Upper lobe of left lung (tissue), 6 donors: ENCODE data around the gene ANAPC13. TPM values are rescaled to one million over a fixed set of nuclear protein-coding genes. Genes with fewer than 3 reads are reported as not detected.

Source experiments
- ATAC-seq, 2 donors: fragments of 200-7000 bp; cut with Tn5 transposase; one replicate each; pipeline ENCODE4 v1.9.1; 2022; ENCODE audit warnings: mild to moderate bottlenecking in 2 of 2, moderate library complexity in 2 of 2; ENCODE audit not compliant: low FRiP score in 2 of 2
- DNase-seq, 2 donors: peaks; one replicate each; pipeline ENCODE4 v3.0.0-alpha.2; 2019 to 2020
- H3K27ac ChIP-seq, 4 donors: fragments of 200-600 bp; sonication (generic); one replicate each; pipeline ENCODE4 v1.5.1; 2016 to 2019
- H3K27me3 ChIP-seq, 4 donors: fragments of 200-600 bp; sonication (generic); one replicate each; pipeline ENCODE4 v1.5.1; 2017 to 2019
- H3K36me3 ChIP-seq, 4 donors: fragments of 200-600 bp; sonication (generic); one replicate each; pipeline ENCODE4 v1.5.1; 2016 to 2019
- H3K4me1 ChIP-seq, 4 donors: fragments of 200-600 bp; sonication (generic); one replicate each; pipeline ENCODE4 v1.5.1; 2018 to 2019
- H3K4me3 ChIP-seq, 4 donors: fragments of 200-600 bp; sonication (generic); one replicate each; pipeline ENCODE4 v1.5.1; 2017 to 2019; ENCODE audit warnings: mild to moderate bottlenecking in 2 of 4, moderate library complexity in 1 of 4
- H3K9me3 ChIP-seq, 4 donors: fragments of 200-600 bp; sonication (generic); one replicate each; pipeline ENCODE4 v1.5.1; 2018 to 2019
- CTCF ChIP-seq, 6 experiments: fragments of 450-650 bp in 4 of 6; fragments of 200-600 bp in 2 of 6; sonication (generic) in 2 of 6; IDR thresholded peaks; one replicate each; pipeline ENCODE4 v1.5.1; 2016 to 2019; ENCODE audit warnings: antibody characterized with exemption in 6 of 6
- EP300 ChIP-seq, 4 donors: sonication (generic); formaldehyde crosslinking; IDR thresholded peaks; one replicate each; pipeline ENCODE4 v1.5.1; 2017; ENCODE audit warnings: antibody characterized with exemption in 4 of 4, control low read depth in 2 of 4
- POLR2A ChIP-seq, 4 donors: fragments of 450-650 bp; IDR thresholded peaks; one replicate each; pipeline ENCODE4 v1.5.1; 2016 to 2017; ENCODE audit warnings: antibody characterized with exemption in 4 of 4, mild to moderate bottlenecking in 2 of 4
- POLR2AphosphoS5 ChIP-seq, 2 donors: sonication (generic); formaldehyde crosslinking; IDR thresholded peaks; one replicate each; pipeline ENCODE4 v1.5.1; 2017; ENCODE audit warnings: antibody characterized with exemption in 2 of 2
- WGBS, 2 donors: methylation state at CpG; one replicate each; pipeline ENCODE4 v1.1.5; 2017 to 2018; 5-methylcytosine and 5-hydroxymethylcytosine counted together
- total RNA-seq, 6 donors: library from RNA; depleted of rRNA in 4 of 6; stranded (reverse); fragments of >200 nt in 4 of 6; gene quantifications; one replicate each; pipeline versions ENCODE4 v1.1.0 to v1.2.1, GENCODE V29; 2016 to 2021
- donor health status: DM: no; HTN: no; CAD: no; lungs with moderate emphysema.
- donor health status: DM: no; HTN: yes; CAD: no; lungs with severe emphysema.

The ANAPC13 gene
- total RNA-seq, 6 donors from 2014 or later: 37.3 to 59.4 (median 50.3) TPM

GRCh38 chr3:134496471-134497071, 10.8 kb upstream of the ANAPC13 start:
- no peak for ATAC-seq
- no peaks in the 10 kb centered on the region for H3K9me3 ChIP-seq
- no peaks in the 10 kb centered on the region for H3K27me3 ChIP-seq
- H3K4me1 ChIP-seq: peaks cover 0 to 4% (median 0%) of the 10 kb centered on the region in 4 donors
- peaks cover 0 to 9% (median 0%) of the 10 kb centered on the region in 4 donors for H3K36me3 ChIP-seq
- TF ChIP-seq EP300 (IDR thresholded peaks at IDR 0.05): no peak
- TF ChIP-seq POLR2A (IDR thresholded peaks at IDR 0.05): no peak
- no peak for TF ChIP-seq CTCF (IDR thresholded peaks at IDR 0.05)
- DNase-seq: no peak
- H3K27ac ChIP-seq: no peak overlapping the region
- 62 to 74% methylated on average over 3 of the region's 3 CpGs for WGBS, 2 donors
- no peak overlapping the region for H3K4me3 ChIP-seq

DNA sequence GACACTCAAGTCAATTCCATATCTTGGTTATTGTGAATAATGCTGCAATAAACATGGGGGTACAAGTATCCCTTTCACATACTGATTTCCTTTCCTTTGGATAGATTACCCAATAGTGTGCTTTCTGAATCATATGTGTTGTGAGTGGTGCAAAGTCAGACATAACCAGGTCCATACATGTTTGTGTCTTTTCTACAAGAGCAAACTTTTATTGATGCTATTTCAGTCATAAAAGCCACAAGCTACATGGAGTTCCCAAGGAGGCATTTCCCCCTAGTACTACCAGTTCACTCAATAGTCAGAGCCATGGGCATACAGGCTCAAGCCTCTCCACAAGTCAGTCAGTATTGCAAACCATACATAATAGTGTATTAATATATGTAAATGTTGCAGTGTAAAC, 10.2 kb upstream of the ANAPC13 start:
- Histone ChIP-seq H3K4me1 (peaks cover 0 to 4% (median 0%) of the 10 kb centered on the region in 4 donors), H3K27ac (no peak overlapping the region), H3K27me3 (no peaks in the 10 kb centered on the region), H3K4me3 (no peak overlapping the region), H3K36me3 (peaks cover 0 to 9% (median 0%) of the 10 kb centered on the region in 4 donors), H3K9me3 (no peaks in the 10 kb centered on the region)
- TF ChIP-seq EP300 (IDR thresholded peaks at IDR 0.05) (no peak), POLR2A (IDR thresholded peaks at IDR 0.05) (no peak), CTCF (IDR thresholded peaks at IDR 0.05) (no peak), POLR2AphosphoS5 (IDR thresholded peaks at IDR 0.05) (no peak)
- ATAC-seq (no peak), DNase-seq (no peak)

- Histone ChIP-seq H3K27me3 (no peaks in the 10 kb centered on the region), H3K4me1 (peaks cover 0 to 4% (median 0%) of the 10 kb centered on the region in 4 donors), H3K36me3 (peaks cover 0 to 9% (median 0%) of the 10 kb centered on the region in 4 donors), H3K9me3 (no peaks in the 10 kb centered on the region), H3K4me3 (no peak overlapping the region), H3K27ac (no peak overlapping the region)
- ATAC-seq (no peak), DNase-seq (no peak)
- no peak for TF ChIP-seq CTCF (IDR thresholded peaks at IDR 0.05)
- TF ChIP-seq EP300 (IDR thresholded peaks at IDR 0.05): no peak
- no peak for TF ChIP-seq POLR2A (IDR thresholded peaks at IDR 0.05)
- WGBS, 2 donors: 75 to 77% methylated on average over 5 of the region's 5 CpGs
Observed at GRCh38 chr3:134494495-134494894, 8.7 kb upstream of the ANAPC13 start.

DNA sequence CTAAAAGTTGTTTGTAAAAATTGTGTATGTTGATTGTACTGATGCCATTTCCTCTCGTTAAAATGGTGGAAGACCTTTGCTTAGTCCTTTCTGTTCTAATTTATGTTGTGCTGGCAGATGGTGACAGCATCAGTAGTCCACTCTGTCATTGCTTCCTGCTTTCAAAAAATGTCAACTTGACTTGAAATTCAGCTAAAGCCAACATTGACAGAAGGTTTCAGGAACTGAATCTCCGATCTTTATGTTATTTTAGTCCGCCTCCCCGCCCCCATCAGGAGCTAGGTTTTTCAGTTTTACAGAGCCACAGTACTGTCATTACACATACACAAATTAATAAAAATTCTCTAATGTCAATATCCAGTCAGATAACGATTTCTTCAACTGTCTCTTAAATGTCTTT, 1.6 kb upstream of the ANAPC13 start:
- Histone ChIP-seq H3K4me1 (peaks cover 30 to 37% (median 34%) of the 10 kb centered on the region in 4 donors), H3K9me3 (no peaks in the 10 kb centered on the region), H3K36me3 (peaks cover 0 to 2% (median under 1%) of the 10 kb centered on the region in 4 donors), H3K27ac (peak overlapping the region; percentile 50 to 99 (median 95)), H3K27me3 (no peaks in the 10 kb centered on the region), H3K4me3 (peak overlapping the region in 2 of 4 donors; percentile 79 to 85)
- no peak for ATAC-seq
- TF ChIP-seq EP300 (IDR thresholded peaks at IDR 0.05) (no peak), CTCF (IDR thresholded peaks at IDR 0.05) (no peak), POLR2A (IDR thresholded peaks at IDR 0.05) (no peak), POLR2AphosphoS5 (IDR thresholded peaks at IDR 0.05) (no peak)
- DNase-seq: no peak
- 44 to 47% methylated on average over 5 of the region's 5 CpGs for WGBS, 2 donors

- 2 to 3% methylated on average over 17 of the region's 17 CpGs for WGBS, 2 donors
- peaks cover 0 to 9% (median 5%) of the 10 kb centered on the region in 4 donors for H3K36me3 ChIP-seq
- H3K27ac ChIP-seq: peak overlapping the region; percentile 95 to 99 (median 96)
- peak overlapping the region; percentile 63 to 85 (median 73) for H3K4me3 ChIP-seq
- H3K9me3 ChIP-seq: no peaks in the 10 kb centered on the region
- TF ChIP-seq EP300 (IDR thresholded peaks at IDR 0.05) (no peak), POLR2A (IDR thresholded peaks at IDR 0.05) (no peak), POLR2AphosphoS5 (IDR thresholded peaks at IDR 0.05) (no peak), CTCF (IDR thresholded peaks at IDR 0.05) (no peak)
- H3K27me3 ChIP-seq: no peaks in the 10 kb centered on the region
- peaks cover 30 to 37% (median 33%) of the 10 kb centered on the region in 4 donors for H3K4me1 ChIP-seq
- ATAC-seq: peak in 1 of 2 donors; percentile 2
- no peak for DNase-seq
Observed at GRCh38 chr3:134486577-134487041, 824 bp upstream of the ANAPC13 start.
